Testis (tissue), 2 donors: ENCODE results near the gene SAMD3.

Experiments used
- POLR2A ChIP-seq: fragments of 450-650 bp; IDR thresholded peaks from one replicate; pipeline ENCODE4 v1.6.1; 2017; ENCODE audit warnings: antibody characterized with exemption, mild to moderate bottlenecking, moderate library complexity
- TF ChIP-seq, protein P1 (sequence below), 3 experiments: fragments of 450-650 bp in 2 of 3; fragments of 200-600 bp in 1 of 3; sonication (generic) in 1 of 3; IDR thresholded peaks; one replicate each; pipeline ENCODE4 v1.5.1; 2016 to 2019; ENCODE audit warnings: antibody characterized with exemption in 3 of 3, mild to moderate bottlenecking in 2 of 3, moderate library complexity in 1 of 3

DNA sequence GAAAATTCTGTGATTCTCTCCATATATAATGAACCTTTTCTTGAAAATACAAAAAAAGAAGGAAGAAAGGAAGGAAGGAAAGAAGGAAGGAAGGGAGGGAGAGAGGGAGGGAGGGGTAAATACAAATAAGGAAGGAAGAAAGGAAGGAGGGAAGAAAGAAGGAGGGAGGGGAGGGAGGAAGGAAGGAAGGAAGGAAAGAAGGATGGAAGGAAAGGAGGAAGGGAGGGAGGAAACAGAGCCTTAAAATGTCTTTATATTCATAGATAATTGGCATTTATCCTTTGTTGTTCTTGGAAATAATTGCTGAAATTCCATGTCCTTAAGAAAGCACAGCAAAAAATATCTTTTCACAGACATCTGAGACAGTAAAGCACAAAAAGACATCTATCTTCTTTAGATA lies 40.3 kb downstream of the SAMD3 start:
- TF ChIP-seq, protein P1, sequence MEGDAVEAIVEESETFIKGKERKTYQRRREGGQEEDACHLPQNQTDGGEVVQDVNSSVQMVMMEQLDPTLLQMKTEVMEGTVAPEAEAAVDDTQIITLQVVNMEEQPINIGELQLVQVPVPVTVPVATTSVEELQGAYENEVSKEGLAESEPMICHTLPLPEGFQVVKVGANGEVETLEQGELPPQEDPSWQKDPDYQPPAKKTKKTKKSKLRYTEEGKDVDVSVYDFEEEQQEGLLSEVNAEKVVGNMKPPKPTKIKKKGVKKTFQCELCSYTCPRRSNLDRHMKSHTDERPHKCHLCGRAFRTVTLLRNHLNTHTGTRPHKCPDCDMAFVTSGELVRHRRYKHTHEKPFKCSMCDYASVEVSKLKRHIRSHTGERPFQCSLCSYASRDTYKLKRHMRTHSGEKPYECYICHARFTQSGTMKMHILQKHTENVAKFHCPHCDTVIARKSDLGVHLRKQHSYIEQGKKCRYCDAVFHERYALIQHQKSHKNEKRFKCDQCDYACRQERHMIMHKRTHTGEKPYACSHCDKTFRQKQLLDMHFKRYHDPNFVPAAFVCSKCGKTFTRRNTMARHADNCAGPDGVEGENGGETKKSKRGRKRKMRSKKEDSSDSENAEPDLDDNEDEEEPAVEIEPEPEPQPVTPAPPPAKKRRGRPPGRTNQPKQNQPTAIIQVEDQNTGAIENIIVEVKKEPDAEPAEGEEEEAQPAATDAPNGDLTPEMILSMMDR (IDR thresholded peaks at IDR 0.05): no peak
- TF ChIP-seq POLR2A: no peak
